Suppressor macrophage (primary cell): Measurements from ENCODE around the gene SPTB.
A peak's percentile ranks its signal among the peaks of the same experiment; 100 is the strongest.

Source experiments
- DNase-seq, 4 experiments: peaks; one replicate each; pipeline ENCODE4 v3.0.0-alpha.2; 2020 to 2022

The SPTB gene

DNA sequence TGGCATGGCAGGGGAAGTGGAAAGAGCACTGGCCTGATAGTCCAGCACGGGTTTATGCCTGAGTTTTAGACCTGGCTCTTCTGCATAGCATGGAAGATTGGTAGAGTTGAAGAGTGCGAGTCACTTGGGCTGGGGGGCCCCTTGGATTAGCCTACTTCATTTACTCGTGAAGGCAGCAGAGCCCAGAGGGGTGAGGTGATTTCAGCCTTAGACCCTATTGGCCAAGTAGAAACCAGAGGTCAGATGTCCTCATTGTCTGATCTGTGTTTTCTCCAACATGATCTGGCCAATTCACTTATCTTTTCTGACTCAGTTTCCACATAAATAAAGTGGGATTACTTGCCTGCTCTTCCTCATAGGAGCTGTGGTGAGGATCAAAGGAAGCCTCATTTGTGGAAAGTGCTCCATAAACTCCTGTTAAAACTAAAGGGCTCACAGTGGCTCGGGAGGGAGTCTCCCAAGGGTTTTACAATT, 173.6 kb downstream of the SPTB start:
- no peak for DNase-seq

DNA sequence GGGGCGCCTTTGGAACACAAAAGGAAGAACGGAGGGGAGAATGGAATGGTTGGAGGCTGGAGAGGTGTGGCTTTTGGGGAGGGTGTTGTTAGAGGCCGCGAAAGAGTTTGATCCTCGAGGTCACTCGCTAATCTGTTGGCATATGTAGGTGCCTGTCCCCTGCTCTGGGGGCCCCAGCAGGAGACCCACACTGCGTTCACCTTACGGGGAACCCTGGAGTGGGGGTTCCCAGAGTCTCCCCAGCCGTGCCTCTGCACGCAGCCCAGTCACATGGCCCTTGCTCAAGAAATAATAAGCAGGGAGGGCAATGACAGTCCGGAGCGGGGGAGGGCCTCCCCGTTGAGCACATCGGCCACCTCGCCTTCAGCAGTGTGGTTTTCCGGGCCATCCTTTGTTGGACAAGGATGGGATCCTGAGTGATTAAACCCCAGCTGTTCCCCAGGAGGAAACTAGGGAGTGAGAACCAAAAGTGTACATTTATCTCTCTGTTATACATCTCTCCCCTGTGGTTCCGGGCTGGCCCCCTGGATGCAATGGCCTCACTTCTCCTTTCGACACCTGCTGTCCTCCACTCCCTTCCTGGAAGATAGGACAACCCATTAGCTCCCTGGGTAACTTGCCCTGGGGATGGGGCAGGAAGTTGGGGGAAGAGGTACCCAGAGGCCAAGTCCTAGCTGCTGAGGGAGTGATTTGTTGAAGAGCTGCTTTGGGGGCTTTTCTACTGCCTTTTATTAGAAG, 174.2 kb downstream of the SPTB start:
- DNase-seq: peak in 3 of 4 experiments; percentile 21 to 39 (median 39)

DNA sequence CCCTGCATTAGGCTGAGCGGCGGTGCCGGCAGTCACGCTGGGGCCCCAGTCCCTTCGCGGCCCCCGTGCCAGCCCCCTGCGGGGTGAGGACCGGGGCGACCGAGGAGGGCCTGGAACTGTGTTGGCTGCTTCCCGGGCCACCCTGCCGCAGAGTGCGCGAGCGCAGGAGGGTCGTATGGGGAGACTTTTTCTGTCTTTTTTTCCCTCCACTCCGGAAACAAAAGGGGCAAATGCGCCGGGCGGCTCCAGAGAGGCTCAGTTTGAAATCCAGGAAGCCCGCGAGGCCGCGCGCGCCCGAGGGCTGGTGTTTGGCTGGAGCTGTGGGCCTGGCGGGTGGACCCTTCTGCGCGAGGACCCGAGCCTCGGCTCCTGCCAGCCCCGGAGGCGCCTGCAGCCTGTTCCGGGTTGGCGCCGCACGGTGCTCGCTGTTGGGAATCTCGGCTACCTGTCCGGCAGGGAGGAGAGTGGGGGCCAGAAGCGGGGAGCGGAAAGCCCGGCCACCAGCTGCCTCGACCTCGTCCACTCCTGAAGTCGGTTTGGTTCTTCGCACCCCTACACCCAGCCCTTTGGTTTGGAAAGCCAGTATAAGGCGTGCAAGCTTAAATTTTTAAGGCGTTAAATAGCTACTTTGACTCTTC, 174.8 kb downstream of the SPTB start:
- DNase-seq: peak in 3 of 4 experiments; percentile 26 to 57 (median 39)

DNA sequence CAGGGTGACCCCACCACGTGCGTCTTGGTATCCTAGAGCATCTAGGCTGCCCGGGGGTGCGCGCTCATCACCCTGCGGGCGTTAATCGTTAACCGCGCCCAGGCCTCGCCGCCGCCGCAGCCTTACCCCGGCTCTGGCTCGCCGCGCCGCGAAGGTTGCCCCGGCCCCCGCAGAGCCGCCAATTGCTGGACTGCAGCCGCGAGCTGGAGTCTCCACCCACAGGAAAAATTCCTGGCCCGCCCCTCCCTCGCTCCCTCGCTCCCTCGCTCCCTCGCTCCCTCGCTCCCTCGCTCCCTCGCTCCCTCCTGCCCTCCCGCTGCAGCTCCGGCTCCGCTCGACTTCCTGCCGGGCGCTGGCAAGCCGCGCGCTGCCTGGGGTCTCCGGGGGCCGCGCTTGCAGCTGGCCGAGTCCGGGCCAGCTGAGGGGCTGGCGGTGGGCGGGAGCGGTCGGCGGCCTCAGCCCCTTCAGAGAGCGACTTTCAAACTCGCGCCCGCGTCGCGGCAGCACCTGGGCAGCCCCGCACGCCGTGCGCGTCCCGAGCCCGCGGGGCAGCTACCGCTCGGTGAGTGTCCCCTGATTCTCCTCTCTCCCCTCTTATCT, 175.5 kb downstream of the SPTB start, which contains the start of gene PLEKHG3:
Gene PLEKHG3, plus strand, starts transcription at position 282 of the 600 bp plus-strand sequence. CDS start 23,208 bp downstream, outside the sequence.
- peak in 3 of 4 experiments; percentile 19 to 49 (median 41) for DNase-seq

DNA sequence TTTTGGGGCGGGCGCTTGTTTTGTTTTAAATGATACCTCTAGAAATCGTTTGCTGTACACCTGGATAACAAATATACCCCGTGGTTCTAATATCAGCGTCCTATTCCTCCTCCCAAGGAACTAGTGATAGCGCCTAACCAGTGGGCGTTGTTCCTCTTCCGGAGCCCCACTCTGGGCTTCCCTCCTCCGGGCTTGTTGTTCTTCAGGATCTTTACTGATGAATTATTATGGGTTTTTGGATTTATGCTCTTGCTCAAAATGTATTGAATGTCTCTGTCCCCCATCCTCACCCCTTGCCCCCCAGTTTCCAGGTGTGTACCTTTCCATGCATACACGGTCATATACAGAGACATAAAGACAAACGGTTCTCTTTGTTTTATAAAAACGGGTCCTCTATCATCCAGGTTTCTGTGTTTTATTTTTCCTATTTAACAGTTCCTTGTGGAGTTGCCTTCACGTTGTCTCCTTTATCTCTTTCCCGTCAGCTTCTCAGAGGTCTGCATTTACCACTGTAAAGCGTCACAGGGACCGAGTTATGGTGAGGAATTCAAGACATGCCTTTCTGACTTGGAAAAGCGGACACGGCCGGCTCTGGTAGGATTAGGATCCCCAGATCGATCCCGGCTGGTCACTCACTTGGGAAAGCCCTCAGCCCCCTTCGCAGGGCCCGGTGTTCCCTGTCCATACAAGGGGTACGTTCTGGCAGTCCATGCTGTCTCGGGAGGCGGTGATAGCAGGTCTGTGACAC, 176.1 kb downstream of the SPTB start:
- DNase-seq: peak; percentile 51 to 76 (median 70)

DNA sequence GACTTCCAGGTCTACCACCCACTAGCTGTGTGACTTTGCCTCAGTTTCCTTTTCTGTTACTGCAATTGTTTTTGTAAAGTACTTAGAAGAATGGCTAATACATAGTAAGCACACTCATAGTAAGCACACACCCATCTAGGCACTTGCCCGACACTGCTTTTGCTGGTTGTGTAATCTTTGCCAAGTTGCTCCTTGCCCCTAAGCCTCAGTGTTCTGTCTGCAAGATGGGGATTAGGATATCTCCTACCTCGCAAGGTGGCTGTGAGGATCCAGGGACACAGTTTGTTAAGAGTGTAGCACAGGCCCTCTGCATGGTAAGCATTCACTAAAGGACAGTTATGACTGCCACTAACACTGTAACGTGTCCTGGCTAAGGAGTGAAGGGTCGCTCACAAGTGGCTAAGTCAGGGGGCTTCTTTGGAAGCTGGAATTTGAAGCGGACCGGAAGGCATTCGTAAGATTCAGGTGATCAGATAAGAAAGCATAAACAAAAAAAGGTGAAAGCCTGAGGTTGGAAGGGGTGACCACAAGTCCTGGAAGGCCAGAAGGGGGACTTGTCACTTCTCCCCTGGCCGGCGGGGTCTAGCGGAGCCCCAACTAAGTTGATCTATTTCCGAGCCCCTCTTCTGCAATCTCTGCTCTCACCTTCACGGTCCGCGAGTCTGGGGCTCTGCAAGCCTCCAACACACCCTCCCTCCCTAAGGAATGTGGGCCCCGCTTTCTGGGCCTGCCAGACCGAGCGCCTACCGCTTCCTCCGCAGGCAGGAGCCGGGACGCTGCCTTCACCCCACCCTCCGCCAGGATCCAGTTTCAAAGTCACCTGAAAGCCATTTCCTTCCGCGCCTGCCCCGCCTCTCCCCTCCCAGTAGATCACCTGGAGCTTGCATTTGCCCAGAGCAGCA, 177.0 kb downstream of the SPTB start:
- no peak for DNase-seq

DNA sequence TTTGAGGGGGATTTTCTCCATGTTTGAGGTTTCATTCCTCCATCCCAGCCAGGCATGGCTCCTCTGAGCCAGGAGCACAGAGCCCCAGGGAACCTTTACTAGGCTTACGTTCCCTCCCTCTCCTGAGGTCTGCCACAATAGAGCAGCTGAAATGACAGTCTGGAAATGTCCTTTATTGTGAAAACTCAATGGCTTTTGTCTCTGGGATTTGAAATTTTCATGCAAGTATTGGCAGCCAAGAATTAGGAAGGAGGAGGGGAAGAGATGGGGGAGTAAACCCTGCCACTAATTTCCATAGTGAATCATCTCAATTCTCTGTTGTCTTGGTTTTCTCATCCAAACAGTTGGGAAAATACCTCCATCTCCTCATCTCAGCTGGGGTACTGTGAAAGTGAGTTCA, 178.0 kb downstream of the SPTB start:
- no peak for DNase-seq

DNA sequence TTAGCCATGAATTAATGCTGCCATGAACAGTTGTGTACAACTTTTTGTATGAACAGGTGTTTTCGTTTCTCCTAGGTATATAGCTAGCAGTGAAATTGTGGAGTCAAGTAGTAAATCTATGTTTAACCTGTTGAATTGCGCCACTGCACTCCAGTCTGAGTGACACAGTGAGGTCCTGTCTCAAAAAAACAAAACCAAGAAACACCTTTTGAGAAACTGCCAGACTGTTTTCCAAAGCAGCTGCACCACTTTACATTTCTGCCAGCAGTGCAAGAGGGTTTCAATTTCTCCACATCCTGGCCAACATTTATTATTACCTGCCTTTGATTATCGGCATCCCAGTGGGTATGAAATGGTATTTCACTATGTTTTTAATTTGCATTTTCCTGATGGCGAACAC, 178.8 kb downstream of the SPTB start:
- no peak for DNase-seq

DNA sequence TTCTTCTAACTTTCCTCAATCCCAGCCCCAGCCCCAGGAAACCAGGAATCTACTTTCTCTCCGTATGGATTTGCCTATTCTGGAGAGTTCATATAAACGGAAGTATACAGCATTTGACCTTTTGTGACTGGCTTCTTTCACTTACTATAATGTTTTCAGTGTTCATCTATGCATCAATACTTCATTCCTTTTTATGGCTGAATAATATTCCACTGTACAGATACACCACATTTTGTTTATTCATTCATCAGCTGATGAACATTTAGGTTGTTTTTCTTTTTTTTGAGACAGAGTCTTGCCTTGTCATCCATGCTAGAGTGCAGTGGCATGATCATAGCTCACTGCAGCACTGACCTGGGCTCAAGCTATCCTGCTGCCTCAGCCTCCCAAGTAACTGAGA, 179.4 kb downstream of the SPTB start:
- DNase-seq: no peak

DNA sequence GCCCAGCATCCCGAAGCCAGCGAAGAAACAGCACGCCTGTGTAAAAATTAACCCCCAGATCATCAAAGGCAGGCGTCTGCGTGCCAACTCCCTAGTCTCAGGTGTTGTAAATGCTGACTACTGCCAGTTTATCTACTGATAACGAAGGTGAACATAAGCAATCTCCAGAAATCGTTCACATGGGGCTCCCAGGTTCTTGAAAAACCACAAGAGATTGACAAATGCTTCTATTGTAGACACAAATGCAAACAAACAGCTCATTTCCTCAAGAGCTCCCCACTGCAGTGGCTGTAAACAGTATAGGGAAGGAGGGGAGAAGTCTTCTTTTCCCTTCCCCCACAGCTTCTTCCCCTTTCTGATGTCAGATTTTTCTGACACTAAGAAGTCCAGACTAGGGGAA, 180.8 kb downstream of the SPTB start:
- peak; percentile 76 to 92 (median 88) for DNase-seq

DNA sequence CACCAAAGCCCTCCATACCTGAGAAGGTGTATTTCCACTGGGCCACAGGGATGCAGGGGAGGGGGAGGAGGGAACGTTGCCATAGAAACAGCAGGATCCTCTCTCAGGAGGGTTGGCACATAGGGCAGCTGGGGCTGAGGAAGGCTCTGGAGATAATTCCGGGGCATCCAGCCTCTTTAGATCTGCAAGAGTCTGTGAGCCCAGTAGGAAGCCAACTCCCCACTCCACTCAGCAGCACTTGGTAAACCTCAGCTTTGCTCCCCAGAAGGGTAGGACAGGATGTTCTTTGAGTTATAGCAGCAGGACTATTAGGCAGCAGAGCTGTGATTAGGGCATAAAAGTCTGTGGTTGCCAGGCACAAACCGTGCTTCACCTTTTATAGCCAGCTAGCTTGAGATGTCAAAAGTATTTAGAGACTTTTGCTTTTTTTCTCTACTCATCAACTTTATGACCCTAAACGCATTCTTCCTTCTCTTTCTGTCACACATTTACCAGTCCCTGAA, 183.3 kb downstream of the SPTB start:
- no peak for DNase-seq
